ENCODE data around the gene FOXC1. TPM values are rescaled to one million over a fixed set of nuclear protein-coding genes. Genes with fewer than 3 reads are reported as not detected.

FOXC1 gene
- total and polyA plus RNA-seq, 7 donors = 0.90 to 2.7 (median 1.5) TPM

DNA sequence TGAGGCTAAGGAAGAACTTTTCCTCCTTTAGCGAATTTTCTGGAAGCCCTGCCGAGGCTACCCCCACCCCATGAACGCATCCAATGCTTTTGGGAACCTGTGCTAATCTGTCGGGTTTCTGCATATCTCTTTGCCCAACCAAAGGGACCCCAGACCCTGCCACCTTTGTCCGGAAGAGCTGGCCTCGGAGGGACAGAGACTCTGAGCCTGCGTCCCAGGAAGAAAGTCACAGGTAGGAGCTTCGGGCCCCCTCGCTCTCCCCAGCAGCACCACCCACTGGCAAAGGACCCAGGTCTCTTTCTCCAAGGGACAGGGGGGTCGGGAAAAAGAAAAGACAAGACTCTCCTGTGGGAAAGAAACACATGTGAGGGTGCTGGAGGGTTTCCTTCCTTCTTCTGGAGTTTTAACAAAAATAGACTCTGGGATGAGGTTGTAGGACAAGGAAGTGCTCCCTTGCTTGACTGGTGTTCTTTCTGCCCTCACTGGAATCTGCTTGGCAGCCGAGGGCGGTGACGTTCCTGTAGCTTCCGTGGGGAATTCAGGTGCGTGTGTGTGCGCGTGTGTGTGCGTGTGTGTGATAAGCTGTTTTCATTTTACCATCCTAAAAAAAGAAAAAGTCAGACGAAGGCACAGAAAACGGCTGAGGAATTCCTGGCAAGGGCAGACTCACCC is 16.3 kb upstream of the FOXC1 start:
- no peaks in the 10 kb centered on the region for H3K4me1 ChIP-seq
- ATAC-seq = no peak
- no peaks in the 10 kb centered on the region for H3K36me3 ChIP-seq (ENCODE audit: insufficient read depth in 1 of 2, low read depth in 1 of 2)
- no peak overlapping the region for H3K4me3 ChIP-seq
- WGBS, 3 donors = 66 to 75% (median 69%) methylated on average over 20 of the region's 20 CpGs
- no peak overlapping the region for H3K27ac ChIP-seq
- H3K27me3 ChIP-seq (ENCODE audit: insufficient read depth in 3 of 3, low read length in 2 of 3) = peaks cover 0 to 35% (median 19%) of the 10 kb centered on the region in 3 donors
- DNase-seq = no peak
- intact Hi-C loops (cut with DNase I) = loop anchor here in 1 of 2 donors (10.0 kb wide), 1 partner anchor 861 kb away; no protein-coding TSS in a partner anchor
- TF ChIP-seq CTCF (IDR thresholded peaks at IDR 0.05) = no peak
- no peaks in the 10 kb centered on the region for H3K9me3 ChIP-seq

DNA sequence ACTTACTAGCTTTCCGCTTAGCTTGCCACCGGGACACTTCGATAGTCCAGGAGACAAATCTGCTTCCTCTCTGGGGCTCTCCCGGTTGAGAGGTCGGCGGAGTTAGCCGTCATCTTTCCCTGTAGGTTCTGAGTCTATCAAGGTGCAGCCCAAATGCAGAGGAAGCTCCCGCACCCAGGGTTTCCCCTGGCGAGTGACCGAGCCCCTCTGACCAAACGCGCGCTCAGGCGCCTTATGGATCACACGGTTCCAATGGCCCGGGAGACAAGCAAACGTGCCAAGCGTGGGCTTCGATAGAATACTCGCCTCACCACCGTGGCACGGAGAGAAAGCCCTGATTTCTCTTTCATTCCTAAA is 15.8 kb upstream of the FOXC1 start:
- Histone ChIP-seq H3K9me3 (no peaks in the 10 kb centered on the region), H3K27me3 (ENCODE audit: insufficient read depth in 3 of 3, low read length in 2 of 3) (peaks cover 0 to 35% (median 19%) of the 10 kb centered on the region in 3 donors), H3K4me3 (no peak overlapping the region), H3K27ac (no peak overlapping the region), H3K4me1 (no peaks in the 10 kb centered on the region), H3K36me3 (ENCODE audit: insufficient read depth in 1 of 2, low read depth in 1 of 2) (no peaks in the 10 kb centered on the region)
- TF ChIP-seq CTCF (IDR thresholded peaks at IDR 0.05) = no peak
- WGBS, 3 donors = 68 to 70% (median 69%) methylated on average over 22 of the region's 22 CpGs
- DNase-seq (no peak), ATAC-seq (no peak)
- intact Hi-C loops (cut with DNase I) = loop anchor here in 1 of 2 donors (10.0 kb wide), 1 partner anchor 861 kb away; no protein-coding TSS in a partner anchor

GRCh38 chr6:1594445-1595200 is 15.1 kb upstream of the FOXC1 start:
- 45 to 72% (median 59%) methylated on average over 31 to 33 of the region's 33 CpGs for WGBS, 3 donors
- no peak overlapping the region for H3K4me3 ChIP-seq

More at GRCh38 chr6:1594445-1595200, 15.1 kb upstream of the FOXC1 start:
- Histone ChIP-seq H3K27me3 (ENCODE audit: insufficient read depth in 3 of 3, low read length in 2 of 3) (peaks cover 0 to 35% (median 19%) of the 10 kb centered on the region in 3 donors), H3K9me3 (no peaks in the 10 kb centered on the region), H3K36me3 (ENCODE audit: insufficient read depth in 1 of 2, low read depth in 1 of 2) (no peaks in the 10 kb centered on the region), H3K27ac (no peak overlapping the region), H3K4me1 (no peaks in the 10 kb centered on the region)
- ATAC-seq (peak in 1 of 4 donors; percentile 12), DNase-seq (no peak)
- no peak for TF ChIP-seq CTCF (IDR thresholded peaks at IDR 0.05)
- intact Hi-C loops (cut with DNase I) = loop anchor here (5.0 to 10.0 kb wide), 4 partner anchors 758 to 1103 kb away; no protein-coding TSS in a partner anchor

Measured in psoas muscle (tissue), 8 donors.